ENCODE measurements around the gene MAD1L1.

The MAD1L1 gene

GRCh38 chr7:1949681-1950055 lies 283.1 kb downstream of the MAD1L1 start:
- no peak for ATAC-seq
- no peak for TF ChIP-seq SNAI2 (CRISPR knock-in tag; IDR thresholded peaks at IDR 0.05)
- no peak for TF ChIP-seq TCF4 (CRISPR knock-in tag; IDR thresholded peaks at IDR 0.05; ENCODE audit: borderline replicate concordance)
- no peak for TF ChIP-seq TSHZ2 (CRISPR knock-in tag; IDR thresholded peaks at IDR 0.05)
- TF ChIP-seq GLIS3 (CRISPR knock-in tag; IDR thresholded peaks at IDR 0.05): no peak
- TF ChIP-seq BACH2 (CRISPR knock-in tag; IDR thresholded peaks at IDR 0.05; ENCODE audit: borderline replicate concordance): no peak
- TF ChIP-seq ZNF70 (CRISPR knock-in tag; IDR thresholded peaks at IDR 0.05): no peak
- TF ChIP-seq CREB5 (CRISPR knock-in tag; IDR thresholded peaks at IDR 0.05; ENCODE audit: low read depth): no peak
- no peak for TF ChIP-seq CSRNP3 (CRISPR knock-in tag; IDR thresholded peaks at IDR 0.05)
- TF ChIP-seq TOX (CRISPR knock-in tag; IDR thresholded peaks at IDR 0.05; ENCODE audit: borderline replicate concordance): no peak
- TF ChIP-seq ZFP30 (CRISPR knock-in tag; IDR thresholded peaks at IDR 0.05): no peak
- no peak for TF ChIP-seq ESRRG (CRISPR knock-in tag; IDR thresholded peaks at IDR 0.05)
- TF ChIP-seq ZC3H10 (CRISPR knock-in tag; IDR thresholded peaks at IDR 0.05): no peak
- no peak for TF ChIP-seq PPARA (CRISPR knock-in tag; IDR thresholded peaks at IDR 0.05; ENCODE audit: borderline replicate concordance)
- no peak for TF ChIP-seq ZFP3 (CRISPR knock-in tag; IDR thresholded peaks at IDR 0.05)

- no peak for ATAC-seq
- TF ChIP-seq ZNF70 (CRISPR knock-in tag; IDR thresholded peaks at IDR 0.05): no peak
Observed at GRCh38 chr7:1948887-1949680, 283.7 kb downstream of the MAD1L1 start.

GRCh38 chr7:1948301-1948796 lies 284.4 kb downstream of the MAD1L1 start:
- ATAC-seq: no peak
- TF ChIP-seq PPARA (CRISPR knock-in tag; IDR thresholded peaks at IDR 0.05; ENCODE audit: borderline replicate concordance) (no peak), PATZ1 (CRISPR knock-in tag; IDR thresholded peaks at IDR 0.05; ENCODE audit: borderline replicate concordance) (no peak), ISL1 (CRISPR knock-in tag; IDR thresholded peaks at IDR 0.05) (no peak), ZFP3 (CRISPR knock-in tag; IDR thresholded peaks at IDR 0.05) (no peak), SNAI2 (CRISPR knock-in tag; IDR thresholded peaks at IDR 0.05) (no peak), ESRRG (CRISPR knock-in tag; IDR thresholded peaks at IDR 0.05) (no peak), ZNF8 (CRISPR knock-in tag; IDR thresholded peaks at IDR 0.05) (no peak), TOX (CRISPR knock-in tag; IDR thresholded peaks at IDR 0.05; ENCODE audit: borderline replicate concordance) (no peak)

- ATAC-seq: no peak
- TF ChIP-seq PPARA (CRISPR knock-in tag; IDR thresholded peaks at IDR 0.05; ENCODE audit: borderline replicate concordance) (no peak), ZNF565 (CRISPR knock-in tag; conservative IDR thresholded peaks at IDR 0.05; ENCODE audit: low read depth) (no peak), ZNF70 (CRISPR knock-in tag; IDR thresholded peaks at IDR 0.05) (no peak), BACH2 (CRISPR knock-in tag; IDR thresholded peaks at IDR 0.05; ENCODE audit: borderline replicate concordance) (no peak), GLIS3 (CRISPR knock-in tag; IDR thresholded peaks at IDR 0.05) (no peak), ZFP3 (CRISPR knock-in tag; IDR thresholded peaks at IDR 0.05) (no peak), ZC3H10 (CRISPR knock-in tag; IDR thresholded peaks at IDR 0.05) (no peak), ZNF8 (CRISPR knock-in tag; IDR thresholded peaks at IDR 0.05) (no peak), ISL1 (CRISPR knock-in tag; IDR thresholded peaks at IDR 0.05) (no peak)
Observed at GRCh38 chr7:1947586-1948217, 285.0 kb downstream of the MAD1L1 start.

All from SK-N-SH treated with all-trans-retinoic acid at 6 μM for 48 hours (cell line).